Measurements from ENCODE around the gene OMD.

OMD gene

GRCh38 chr9:92402360-92402759 is 21.9 kb downstream of the OMD start:
- Histone ChIP-seq H3K4me1 (ENCODE audit: low read depth, poor library complexity, severe bottlenecking) (no peaks in the 10 kb centered on the region), H4K20me1 (ENCODE audit: insufficient read depth) (no peaks in the 10 kb centered on the region), H3K27ac (no peak overlapping the region), H3K79me2 (ENCODE audit: insufficient read depth, low read depth) (no peaks in the 10 kb centered on the region), H3K9ac (no peak overlapping the region), H3K27me3 (ENCODE audit: insufficient read depth, low read depth) (no peaks in the 10 kb centered on the region), H3K36me3 (ENCODE audit: insufficient read depth) (no peaks in the 10 kb centered on the region), H2AFZ (ENCODE audit: low read depth) (no peak overlapping the region), H3K4me2 (no peak overlapping the region), H3K4me3 (IDR thresholded peaks at IDR 0.05; ENCODE audit: insufficient read depth, low read depth, low read length) (no peak overlapping the region)
- TF ChIP-seq CTCF (conservative IDR thresholded peaks at IDR 0.05; ENCODE audit: low read depth, low read length) = no peak

- H4K20me1 ChIP-seq (ENCODE audit: insufficient read depth) = no peaks in the 10 kb centered on the region
- no peaks in the 10 kb centered on the region for H3K36me3 ChIP-seq (ENCODE audit: insufficient read depth)
- no peak for TF ChIP-seq CTCF (conservative IDR thresholded peaks at IDR 0.05; ENCODE audit: low read depth, low read length)
- no peak overlapping the region for H3K4me2 ChIP-seq
- H3K4me1 ChIP-seq (ENCODE audit: low read depth, poor library complexity, severe bottlenecking) = no peaks in the 10 kb centered on the region
- no peak overlapping the region for H3K9ac ChIP-seq
- H3K27me3 ChIP-seq (ENCODE audit: insufficient read depth, low read depth) = no peaks in the 10 kb centered on the region
- H2AFZ ChIP-seq (ENCODE audit: low read depth) = no peak overlapping the region
- H3K4me3 ChIP-seq (IDR thresholded peaks at IDR 0.05; ENCODE audit: insufficient read depth, low read depth, low read length) = no peak overlapping the region
- no peak overlapping the region for H3K27ac ChIP-seq
- no peaks in the 10 kb centered on the region for H3K79me2 ChIP-seq (ENCODE audit: insufficient read depth, low read depth)
Observed at GRCh38 chr9:92397853-92398252, 26.4 kb downstream of the OMD start.

- Histone ChIP-seq H2AFZ (ENCODE audit: low read depth) (no peak overlapping the region), H3K4me1 (ENCODE audit: low read depth, poor library complexity, severe bottlenecking) (no peaks in the 10 kb centered on the region), H3K4me2 (no peak overlapping the region), H4K20me1 (ENCODE audit: insufficient read depth) (no peaks in the 10 kb centered on the region), H3K27me3 (ENCODE audit: insufficient read depth, low read depth) (no peaks in the 10 kb centered on the region), H3K4me3 (IDR thresholded peaks at IDR 0.05; ENCODE audit: insufficient read depth, low read depth, low read length) (no peak overlapping the region), H3K79me2 (ENCODE audit: insufficient read depth, low read depth) (no peaks in the 10 kb centered on the region), H3K27ac (no peak overlapping the region), H3K9ac (no peak overlapping the region), H3K36me3 (ENCODE audit: insufficient read depth) (no peaks in the 10 kb centered on the region)
- TF ChIP-seq CTCF (conservative IDR thresholded peaks at IDR 0.05; ENCODE audit: low read depth, low read length) = no peak
Observed at GRCh38 chr9:92395617-92396016, 28.7 kb downstream of the OMD start.

GRCh38 chr9:92393686-92394085 is 30.6 kb downstream of the OMD start:
- TF ChIP-seq CTCF (conservative IDR thresholded peaks at IDR 0.05; ENCODE audit: low read depth, low read length) = no peak
- Histone ChIP-seq H3K4me3 (IDR thresholded peaks at IDR 0.05; ENCODE audit: insufficient read depth, low read depth, low read length) (no peak overlapping the region), H3K4me1 (ENCODE audit: low read depth, poor library complexity, severe bottlenecking) (no peaks in the 10 kb centered on the region), H3K27ac (no peak overlapping the region), H4K20me1 (ENCODE audit: insufficient read depth) (no peaks in the 10 kb centered on the region), H3K27me3 (ENCODE audit: insufficient read depth, low read depth) (no peaks in the 10 kb centered on the region), H3K79me2 (ENCODE audit: insufficient read depth, low read depth) (no peaks in the 10 kb centered on the region), H2AFZ (ENCODE audit: low read depth) (no peak overlapping the region), H3K4me2 (no peak overlapping the region), H3K9ac (no peak overlapping the region), H3K36me3 (ENCODE audit: insufficient read depth) (no peaks in the 10 kb centered on the region)

GRCh38 chr9:92392690-92393089 is 31.6 kb downstream of the OMD start:
- Histone ChIP-seq H3K27me3 (ENCODE audit: insufficient read depth, low read depth) (no peaks in the 10 kb centered on the region), H3K4me2 (no peak overlapping the region), H4K20me1 (ENCODE audit: insufficient read depth) (no peaks in the 10 kb centered on the region), H3K36me3 (ENCODE audit: insufficient read depth) (no peaks in the 10 kb centered on the region), H2AFZ (ENCODE audit: low read depth) (no peak overlapping the region), H3K4me3 (IDR thresholded peaks at IDR 0.05; ENCODE audit: insufficient read depth, low read depth, low read length) (no peak overlapping the region), H3K79me2 (ENCODE audit: insufficient read depth, low read depth) (no peaks in the 10 kb centered on the region), H3K27ac (no peak overlapping the region), H3K9ac (no peak overlapping the region), H3K4me1 (ENCODE audit: low read depth, poor library complexity, severe bottlenecking) (no peaks in the 10 kb centered on the region)
- no peak for TF ChIP-seq CTCF (conservative IDR thresholded peaks at IDR 0.05; ENCODE audit: low read depth, low read length)

All from KMS-11 (cell line).